Liver (tissue), 9 donors: ENCODE results near the gene HTR1B. TPM values are rescaled to one million over a fixed set of nuclear protein-coding genes. Genes with fewer than 3 reads are reported as not detected.

Source experiments
- DNase-seq: peaks from one replicate; pipeline ENCODE4 v3.0.0-alpha.2; 2017; ENCODE audit warnings: low spot score
- H3K27ac ChIP-seq, 2 donors: one replicate each; pipeline ENCODE4 v1.7.0; 2013; ENCODE audit warnings: inconsistent platforms in 2 of 2, low read length in 2 of 2, control low read depth in 1 of 2, low read depth in 1 of 2, mild to moderate bottlenecking in 1 of 2
- H3K27me3 ChIP-seq, 4 donors: one replicate each; pipeline versions ENCODE4 v1.6.1 to v1.7.0; 2013; ENCODE audit warnings: low read length in 3 of 4, inconsistent platforms in 1 of 4, mild to moderate bottlenecking in 1 of 4, moderate library complexity in 1 of 4; ENCODE audit not compliant: control insufficient read depth in 4 of 4, insufficient read depth in 4 of 4
- H3K36me3 ChIP-seq, 4 donors: one replicate each; pipeline versions ENCODE4 v1.6.1 to v1.7.0; 2013; ENCODE audit warnings: low read length in 3 of 4, mild to moderate bottlenecking in 3 of 4, low read depth in 1 of 4, moderate library complexity in 1 of 4; ENCODE audit not compliant: control insufficient read depth in 4 of 4, insufficient read depth in 3 of 4
- H3K4me1 ChIP-seq, 4 donors: one replicate each; pipeline versions ENCODE4 v1.6.1 to v1.7.0; 2013; ENCODE audit warnings: low read length in 3 of 4, mild to moderate bottlenecking in 3 of 4, moderate library complexity in 1 of 4; ENCODE audit not compliant: control insufficient read depth in 4 of 4, insufficient read depth in 4 of 4
- H3K4me3 ChIP-seq, 3 donors: one replicate each; pipeline versions ENCODE4 v1.6.1 to v1.7.0; 2013; ENCODE audit warnings: low read length in 3 of 3, control low read depth in 1 of 3, low read depth in 1 of 3, mild to moderate bottlenecking in 1 of 3
- H3K9ac ChIP-seq, 2 donors: one replicate each; pipeline ENCODE4 v1.7.0; 2013; ENCODE audit warnings: low read length in 2 of 2, mild to moderate bottlenecking in 2 of 2, moderate library complexity in 2 of 2, control low read depth in 1 of 2, low read depth in 1 of 2
- H3K9me3 ChIP-seq, 4 donors: one replicate each; pipeline versions ENCODE4 v1.6.1 to v1.7.0; 2013; ENCODE audit warnings: low read length in 3 of 4; ENCODE audit not compliant: control insufficient read depth in 4 of 4
- ATF3 ChIP-seq: IDR thresholded peaks from 2 replicates; pipeline ENCODE4 v1.6.1; 2016; ENCODE audit warnings: antibody characterized with exemption
- CTCF ChIP-seq: fragments of 150-350 bp; IDR thresholded peaks from 2 replicates; pipeline ENCODE4 v1.5.1; 2017; ENCODE audit warnings: improper control_type of control experiment, low read depth, low read length; ENCODE audit not compliant: missing input control
- EGR1 ChIP-seq, 2 donors: IDR thresholded peaks; 2 replicates each; pipeline ENCODE4 v1.6.1; 2016 to 2018; ENCODE audit warnings: antibody characterized with exemption in 2 of 2, low read depth in 2 of 2
- GABPA ChIP-seq, 2 donors: IDR thresholded peaks in 1 of 2; conservative IDR thresholded peaks in 1 of 2; 2 replicates each; pipeline ENCODE4 v1.6.1; 2016; ENCODE audit warnings: antibody characterized with exemption in 2 of 2, mild to moderate bottlenecking in 1 of 2, moderate library complexity in 1 of 2
- HNF4G ChIP-seq: IDR thresholded peaks from 2 replicates; pipeline ENCODE4 v1.6.1; 2016; ENCODE audit warnings: antibody characterized with exemption
- JUND ChIP-seq, 2 donors: IDR thresholded peaks; 2 replicates each; pipeline ENCODE4 v1.6.1; 2016; ENCODE audit warnings: antibody characterized with exemption in 2 of 2
- MAX ChIP-seq: IDR thresholded peaks from 2 replicates; pipeline ENCODE4 v1.6.1; 2016; ENCODE audit warnings: antibody characterized with exemption
- NR2F2 ChIP-seq: IDR thresholded peaks from 2 replicates; pipeline ENCODE4 v1.6.1; 2016; ENCODE audit warnings: antibody characterized with exemption
- RAD21 ChIP-seq, 2 donors: IDR thresholded peaks; 2 replicates each; pipeline ENCODE4 v1.6.1; 2016; ENCODE audit warnings: antibody characterized with exemption in 2 of 2, mild to moderate bottlenecking in 2 of 2
- REST ChIP-seq: IDR thresholded peaks from 2 replicates; pipeline ENCODE4 v1.6.1; 2016; ENCODE audit warnings: antibody characterized with exemption, mild to moderate bottlenecking
- RXRA ChIP-seq, 2 donors: IDR thresholded peaks; 2 replicates each; pipeline ENCODE4 v1.6.1; 2017 to 2018; ENCODE audit warnings: antibody characterized with exemption in 2 of 2, mild to moderate bottlenecking in 1 of 2
- SP1 ChIP-seq: IDR thresholded peaks from 2 replicates; pipeline ENCODE4 v1.6.1; 2018; ENCODE audit warnings: antibody characterized with exemption, mild to moderate bottlenecking
- TAF1 ChIP-seq: conservative IDR thresholded peaks from 2 replicates; pipeline ENCODE4 v1.6.1; 2016; ENCODE audit warnings: antibody characterized with exemption, mild to moderate bottlenecking
- YY1 ChIP-seq: IDR thresholded peaks from 2 replicates; pipeline ENCODE4 v1.6.1; 2016; ENCODE audit warnings: antibody characterized with exemption, mild to moderate bottlenecking
- ZBTB33 ChIP-seq: IDR thresholded peaks from 2 replicates; pipeline ENCODE4 v1.6.1; 2016; ENCODE audit warnings: antibody characterized with exemption
- WGBS: extraction: QIAGEN DNeasy Blood & Tissue Kit; methylation state at CpG from one replicate; pipeline ENCODE4 v1.1.7; 2013; 5-methylcytosine and 5-hydroxymethylcytosine counted together
- polyA plus RNA-seq, 2 donors: library from polyadenylated mRNA; stranded (reverse) in 1 of 2; unstranded in 1 of 2; fragments of 200-250 nt in 1 of 2; fragments of >200 nt in 1 of 2; fragmentation: Nextera tagmentation in 1 of 2; extraction: Ambion mirVana in 1 of 2; gene quantifications; one replicate each; pipeline versions ENCODE4 v1.2.1 to v1.2.3, GENCODE V29; 2013 to 2015
- total RNA-seq, 2 donors: library from RNA; depleted of rRNA; stranded (reverse); fragments of >200 nt; gene quantifications; one replicate each; pipeline ENCODE4 v1.2.3, GENCODE V29; 2014
- donor health status: healthy.
- donor health status: healthy.
- donor health status: healthy.
- donor health status: healthy.
- donor health status: healthy.

Gene HTR1B
- total and polyA plus RNA-seq, 4 donors = 0.08 TPM; not detected in 3

- Histone ChIP-seq H3K4me3 (no peak overlapping the region), H3K4me1 (no peaks in the 10 kb centered on the region), H3K9me3 (no peaks in the 10 kb centered on the region), H3K9ac (no peak overlapping the region), H3K27me3 (no peaks in the 10 kb centered on the region), H3K36me3 (no peaks in the 10 kb centered on the region), H3K27ac (no peak overlapping the region)
- no peak for DNase-seq
- 81% methylated on average over 1 of the region's 1 CpG for WGBS
- TF ChIP-seq JUND (IDR thresholded peaks at IDR 0.05) = no peak
- no peak for TF ChIP-seq ZBTB33
- no peak for TF ChIP-seq EGR1 (IDR thresholded peaks at IDR 0.05; ENCODE audit: low read depth in 2 of 2)
- no peak for TF ChIP-seq HNF4G
- TF ChIP-seq GABPA (IDR thresholded peaks at IDR 0.05 in 1 of 2, conservative IDR thresholded peaks at IDR 0.05 in 1 of 2) = no peak
- TF ChIP-seq REST = no peak
- no peak for TF ChIP-seq CTCF
- no peak for TF ChIP-seq NR2F2
- no peak for TF ChIP-seq MAX
Observed at GRCh38 chr6:77487808-77488425, 24.6 kb upstream of the HTR1B start.

- no peak for DNase-seq
- Histone ChIP-seq H3K27ac (no peak overlapping the region), H3K27me3 (peaks cover 0 to 3% (median 0%) of the 10 kb centered on the region in 4 donors), H3K9ac (no peak overlapping the region), H3K4me3 (no peak overlapping the region), H3K9me3 (no peaks in the 10 kb centered on the region), H3K36me3 (no peaks in the 10 kb centered on the region), H3K4me1 (no peaks in the 10 kb centered on the region)
- 86% methylated on average over 1 of the region's 1 CpG for WGBS
- TF ChIP-seq GABPA (IDR thresholded peaks at IDR 0.05 in 1 of 2, conservative IDR thresholded peaks at IDR 0.05 in 1 of 2) = no peak
- TF ChIP-seq EGR1 (IDR thresholded peaks at IDR 0.05; ENCODE audit: low read depth in 2 of 2) = no peak
- no peak for TF ChIP-seq ATF3
- no peak for TF ChIP-seq SP1
- no peak for TF ChIP-seq CTCF
- TF ChIP-seq YY1 = no peak
- TF ChIP-seq NR2F2 = no peak
- no peak for TF ChIP-seq ZBTB33
- no peak for TF ChIP-seq HNF4G
- TF ChIP-seq TAF1 = no peak
- no peak for TF ChIP-seq RXRA (IDR thresholded peaks at IDR 0.05)
- TF ChIP-seq RAD21 (IDR thresholded peaks at IDR 0.05) = no peak
Observed at GRCh38 chr6:77482981-77483380, 19.7 kb upstream of the HTR1B start.
